Measurements from ENCODE around the gene RIMS1.
"Not testable (repeated sequence)": the region's sequence is repeated elsewhere in the genome, so short reads cannot be mapped to it uniquely, and the experiment has no call there.

Gene RIMS1

DNA sequence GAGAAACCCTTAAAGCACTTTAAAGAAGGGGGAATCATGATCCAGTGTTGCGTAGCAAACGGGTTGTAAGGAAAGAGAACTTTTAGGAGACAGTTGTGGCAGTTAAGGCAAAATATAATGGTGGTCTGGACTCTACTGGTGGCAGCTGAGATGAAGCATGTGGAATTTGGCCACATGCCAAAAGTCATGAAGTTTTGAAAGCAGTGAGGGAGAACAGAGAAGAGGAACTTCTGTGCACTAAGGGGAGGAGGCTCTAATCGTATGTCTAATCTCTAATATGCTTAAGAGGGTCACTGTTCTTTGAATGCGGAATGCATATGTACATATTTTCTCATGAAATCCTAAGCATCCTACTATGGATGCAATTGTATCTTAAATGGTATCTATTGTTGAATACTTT is 91.5 kb downstream of the RIMS1 start:
- DNase-seq (ENCODE audit: low read depth), result no peak

DNA sequence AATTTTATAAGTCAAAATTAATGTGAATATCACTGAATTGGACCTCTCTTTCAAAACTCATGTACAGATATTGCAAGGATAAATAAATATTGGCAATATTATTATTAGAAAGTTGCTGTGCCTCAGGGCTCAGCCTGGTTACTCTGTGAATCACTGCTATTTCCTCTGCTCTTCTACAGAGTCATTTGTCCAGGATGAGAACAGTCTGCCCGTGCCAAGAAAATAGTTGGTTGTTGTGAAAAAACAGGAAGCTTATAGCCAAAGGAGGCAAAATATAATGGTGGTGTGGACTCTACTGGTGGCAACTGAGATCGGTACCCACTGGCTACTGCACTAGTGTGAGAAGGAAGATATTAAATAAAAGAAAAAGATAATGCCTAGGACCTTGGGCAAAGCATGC is 93.6 kb downstream of the RIMS1 start:
- no peak for DNase-seq (ENCODE audit: low read depth)

DNA sequence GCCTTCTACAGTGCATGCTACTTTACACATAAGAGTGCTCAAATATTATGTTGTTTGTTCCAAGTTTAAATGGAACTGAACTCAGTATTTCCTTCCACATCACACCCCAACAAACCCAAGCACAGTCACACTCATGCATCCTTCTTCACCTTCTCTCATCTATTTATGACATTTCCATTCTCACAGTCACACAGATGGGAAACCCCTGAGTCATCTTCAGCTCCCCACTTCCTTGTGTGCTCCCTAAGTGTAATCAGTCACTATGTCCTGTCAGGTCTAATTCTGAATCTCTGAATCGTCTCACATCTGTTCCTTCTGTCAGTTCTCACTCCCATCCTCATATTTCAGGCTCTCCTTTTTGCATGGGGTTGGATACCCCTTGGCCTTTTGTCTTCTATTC is 96.0 kb downstream of the RIMS1 start:
- no peak for DNase-seq (ENCODE audit: low read depth)

DNA sequence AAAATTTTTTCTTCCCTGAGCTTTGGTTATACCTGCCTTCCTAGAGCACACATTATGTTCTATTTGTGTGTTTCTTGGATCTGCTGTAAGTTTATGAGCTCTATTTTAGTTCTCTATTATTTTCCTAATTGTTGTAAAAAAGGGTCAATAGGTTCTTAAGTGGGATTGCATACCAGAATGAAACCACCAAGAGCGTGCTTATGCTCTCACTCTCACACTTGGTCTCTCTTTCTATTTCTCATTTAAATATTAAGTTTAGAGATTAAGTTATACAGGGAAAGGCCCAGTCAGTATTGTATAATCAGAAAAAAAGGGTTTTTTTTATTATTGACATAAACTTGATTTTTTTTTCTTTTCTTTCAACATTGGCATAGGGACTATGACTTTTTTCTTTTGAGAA is 96.8 kb downstream of the RIMS1 start:
- DNase-seq (ENCODE audit: low read depth), result no peak

DNA sequence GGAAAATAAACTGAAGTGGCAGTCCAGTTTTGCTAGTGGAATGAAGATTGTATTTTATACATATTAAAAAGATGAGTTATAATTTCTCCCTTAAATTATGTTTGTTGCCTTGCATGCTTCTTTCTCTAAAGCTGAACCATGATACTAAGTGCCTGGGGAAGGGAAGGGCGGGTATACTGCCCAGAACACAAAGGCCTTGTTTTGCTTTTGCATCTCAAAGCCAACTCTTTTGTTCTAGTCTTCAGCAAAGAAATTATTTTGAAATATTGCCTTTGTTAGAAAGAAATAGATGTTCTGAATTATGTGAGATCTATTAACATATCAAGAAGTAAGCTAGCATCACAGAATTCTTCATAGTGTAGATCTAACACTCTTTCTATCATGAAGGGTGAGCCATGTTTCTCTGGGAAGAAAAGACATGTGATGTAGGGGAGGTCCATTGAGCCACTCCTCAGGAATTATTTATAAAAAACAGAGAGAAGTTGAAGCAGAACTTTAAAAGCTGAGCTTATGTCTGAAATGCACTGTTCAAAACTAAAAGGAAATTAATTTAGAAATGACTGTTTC is 108.4 kb downstream of the RIMS1 start:
- no peak for DNase-seq (ENCODE audit: low read depth)

DNA sequence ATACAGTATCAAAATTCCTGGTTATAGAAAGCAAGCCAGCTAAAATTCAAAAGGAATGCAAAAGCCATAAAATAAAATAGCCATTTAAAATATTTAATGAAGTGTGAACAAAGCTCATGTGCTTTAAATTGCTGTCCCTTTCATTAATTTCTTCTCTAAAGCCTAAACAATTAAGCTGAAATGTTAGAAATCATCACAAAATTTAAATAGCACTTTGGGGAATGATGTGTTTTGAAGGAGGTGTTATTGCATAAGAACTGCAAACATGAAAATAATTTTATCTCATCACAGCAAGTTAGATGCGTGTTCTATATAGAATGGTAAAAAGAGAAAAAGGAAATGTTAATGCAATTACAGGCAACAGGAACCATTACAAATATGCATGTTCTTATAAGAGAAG is 111.0 kb downstream of the RIMS1 start:
- DNase-seq (ENCODE audit: low read depth), result no peak

DNA sequence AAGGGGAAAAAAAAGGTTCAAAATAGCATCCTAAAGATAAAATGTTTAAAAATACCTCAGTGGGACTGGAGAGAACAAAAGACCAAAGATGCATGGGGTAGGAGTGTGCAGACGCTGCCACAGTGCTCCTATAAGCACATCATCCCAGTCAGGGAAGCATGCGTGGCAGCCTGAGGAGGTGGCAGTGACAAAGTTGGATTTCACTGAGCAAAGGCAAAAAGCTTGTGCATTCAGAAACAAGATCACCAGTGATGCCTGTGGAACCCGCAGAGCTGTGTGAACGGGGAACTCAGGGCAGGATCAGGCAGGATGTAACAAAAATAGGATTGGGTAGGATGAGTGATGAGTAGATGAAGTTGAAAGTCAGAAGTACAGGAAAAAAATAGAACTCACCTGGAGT is 116.1 kb downstream of the RIMS1 start:
- DNase-seq (ENCODE audit: low read depth), result no peak

DNA sequence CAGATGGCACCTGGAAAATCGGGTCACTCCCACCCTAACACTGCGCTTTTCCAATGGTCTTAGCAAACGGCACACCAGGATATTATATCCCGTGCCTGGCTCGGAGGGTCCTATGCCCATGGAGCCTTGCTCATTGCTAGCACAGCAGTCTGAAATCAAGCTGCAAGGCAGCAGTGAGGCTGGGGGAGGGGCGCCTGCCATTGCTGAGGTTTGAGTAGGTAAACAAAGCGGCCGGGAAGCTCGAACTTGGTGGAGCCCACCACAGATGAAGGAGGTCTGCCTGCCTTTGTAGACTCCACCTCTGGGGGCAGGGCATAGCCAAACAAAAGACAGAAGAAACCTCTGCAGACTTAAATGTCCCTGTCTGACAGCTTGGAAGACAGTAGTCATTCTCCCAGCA is 120.2 kb downstream of the RIMS1 start:
- not testable (repeated sequence) for DNase-seq (ENCODE audit: low read depth)

DNA sequence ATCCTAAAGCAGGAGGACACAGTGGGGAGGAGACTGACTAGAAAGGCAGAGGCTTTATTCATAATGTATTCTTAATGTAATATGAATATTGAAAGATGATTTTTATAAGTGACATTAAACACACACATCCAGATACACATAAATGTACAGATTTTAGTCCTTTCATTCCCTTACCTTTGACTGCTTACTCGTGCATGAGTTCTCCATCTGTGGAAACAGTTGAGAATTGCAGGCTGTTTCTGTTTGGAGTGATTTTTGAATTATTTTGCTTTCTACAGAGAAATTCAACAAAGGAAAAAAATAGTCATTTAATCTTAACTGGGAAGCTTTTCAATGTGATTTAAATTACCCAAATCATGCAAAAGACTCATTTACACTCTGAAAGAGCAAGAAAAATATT is 136.5 kb downstream of the RIMS1 start:
- no peak for DNase-seq (ENCODE audit: low read depth)

DNA sequence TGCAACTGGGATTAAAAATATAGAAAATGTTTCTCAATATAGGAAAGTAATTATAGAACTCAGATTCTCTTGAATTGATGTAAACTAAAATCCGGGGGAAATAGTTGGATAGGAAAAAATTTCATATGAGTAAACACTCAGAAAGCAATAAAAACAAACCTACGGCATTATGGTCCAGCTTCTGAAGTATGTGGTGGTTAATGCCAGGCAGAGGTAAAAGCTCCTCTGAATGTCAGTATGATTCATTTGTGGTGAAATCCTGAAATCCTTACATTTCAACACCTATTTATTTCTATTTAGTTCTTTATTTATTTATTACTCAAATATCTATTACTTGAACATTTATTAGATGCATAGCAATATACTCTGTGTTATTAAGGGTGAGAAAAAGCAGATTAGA is 145.1 kb downstream of the RIMS1 start:
- no peak for DNase-seq (ENCODE audit: low read depth)

DNA sequence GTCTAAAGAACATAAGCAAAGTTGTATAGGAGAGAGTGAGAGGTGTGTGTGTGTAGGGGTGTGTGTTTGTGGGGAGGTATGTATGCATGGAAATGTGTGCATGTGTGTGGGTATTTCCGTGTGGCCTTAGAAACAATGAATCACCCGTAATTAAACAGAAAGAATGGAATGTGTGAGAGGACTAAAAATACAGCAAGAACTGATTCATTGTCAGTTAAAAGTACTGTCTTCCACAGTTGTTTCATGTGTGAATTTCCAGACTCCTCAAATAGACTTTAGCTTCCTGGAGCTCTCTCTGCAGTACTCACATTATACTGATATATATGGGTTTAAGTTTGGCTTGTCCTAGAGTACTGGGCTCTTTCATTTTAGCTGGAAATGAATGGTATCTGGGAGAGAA is 145.7 kb downstream of the RIMS1 start:
- no peak for DNase-seq (ENCODE audit: low read depth)

DNA sequence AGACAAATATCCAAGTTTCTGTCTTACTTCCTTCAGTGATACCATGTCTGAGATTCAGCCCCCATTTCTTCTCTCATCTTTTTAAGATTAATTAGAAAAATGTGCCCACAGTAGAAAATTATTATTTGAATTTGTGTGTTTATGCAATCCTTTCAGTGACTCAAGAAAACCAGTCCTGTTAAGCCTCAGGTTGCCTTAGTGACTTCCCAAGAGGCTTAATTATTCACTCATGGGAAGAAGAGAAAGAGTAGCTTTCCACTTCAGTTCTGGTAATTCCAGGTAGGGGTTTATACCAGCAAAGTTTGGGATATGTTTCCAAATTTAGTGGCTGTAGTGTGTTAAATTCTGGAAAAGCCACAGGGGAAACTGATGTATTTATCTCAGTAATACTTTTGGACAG is 149.1 kb downstream of the RIMS1 start:
- DNase-seq (ENCODE audit: low read depth), result no peak

DNA sequence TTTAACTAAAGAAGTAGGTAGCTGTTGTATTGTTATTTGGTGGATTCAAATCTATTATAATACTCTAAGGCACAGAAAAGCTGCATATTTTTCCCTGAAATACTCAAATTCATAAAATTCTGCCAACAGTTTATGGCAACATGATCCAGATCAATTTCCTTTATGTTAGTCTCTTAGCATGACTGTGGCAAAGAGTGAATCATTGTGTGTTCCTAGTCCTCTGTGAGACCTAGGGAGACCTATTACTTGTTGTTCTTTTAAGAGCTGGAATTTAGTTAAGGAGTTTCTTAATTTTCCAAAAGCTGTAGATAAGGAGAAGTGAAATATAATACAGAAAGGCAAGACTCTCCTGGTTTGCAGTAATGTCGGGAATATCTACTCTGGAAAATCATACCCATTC is 149.6 kb downstream of the RIMS1 start:
- DNase-seq (ENCODE audit: low read depth), result no peak

DNA sequence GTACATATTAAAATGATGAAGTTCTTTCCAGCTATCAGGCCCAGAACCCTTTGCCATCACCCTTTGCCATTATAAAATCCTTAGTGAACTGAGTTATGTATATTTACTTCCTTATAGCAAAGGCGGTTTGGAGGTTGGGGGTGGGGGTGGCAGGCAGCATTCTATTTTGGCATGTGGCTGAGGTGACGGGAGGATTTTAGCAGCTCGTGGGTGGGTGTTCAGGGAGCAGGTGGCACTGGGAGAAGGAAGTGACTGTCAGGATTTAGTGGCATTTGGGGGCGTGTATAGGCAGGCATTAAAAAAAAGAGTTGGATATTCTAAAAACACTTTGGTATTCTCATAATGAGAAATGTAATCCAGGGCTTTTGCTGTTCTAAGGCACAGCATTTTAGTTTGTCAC is 150.7 kb downstream of the RIMS1 start:
- no peak for DNase-seq (ENCODE audit: low read depth)

DNA sequence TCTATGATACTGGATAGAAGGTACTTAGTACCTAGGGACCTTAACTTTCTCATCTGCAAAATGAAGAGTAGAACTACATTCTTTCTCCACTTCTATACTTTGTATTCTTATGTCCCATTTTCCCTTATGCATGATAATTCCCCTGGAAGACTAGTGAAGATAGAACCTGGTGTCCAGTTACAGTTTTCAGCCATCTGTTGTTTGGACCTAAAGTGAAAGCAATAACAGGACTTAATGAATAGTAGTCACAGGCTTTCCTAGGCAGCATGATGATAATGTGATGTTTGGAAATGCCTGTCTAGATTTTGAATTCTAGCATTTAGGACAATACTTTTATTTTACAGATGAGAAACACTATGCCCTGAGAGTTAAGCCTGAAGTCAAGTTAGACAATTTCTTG is 153.8 kb downstream of the RIMS1 start:
- DNase-seq (ENCODE audit: low read depth), result no peak

DNA sequence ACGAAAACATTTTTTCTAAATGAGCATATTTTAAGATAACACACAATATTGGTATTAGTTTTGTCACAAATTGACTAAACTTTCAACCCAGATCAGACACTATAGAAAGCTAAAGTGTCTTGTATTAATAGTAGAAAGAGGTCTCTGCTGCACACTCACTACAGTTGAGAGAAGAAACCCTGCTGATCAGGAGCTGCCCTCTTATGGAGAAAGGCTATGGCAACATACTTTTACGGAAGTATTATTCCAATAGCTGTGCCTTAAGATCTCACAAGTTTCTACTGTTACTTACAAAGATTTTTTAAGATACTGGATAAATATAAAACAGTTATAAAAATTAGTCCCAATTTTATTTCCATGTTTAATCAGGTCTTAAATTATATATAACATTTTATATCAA is 155.7 kb downstream of the RIMS1 start:
- no peak for DNase-seq (ENCODE audit: low read depth)

DNA sequence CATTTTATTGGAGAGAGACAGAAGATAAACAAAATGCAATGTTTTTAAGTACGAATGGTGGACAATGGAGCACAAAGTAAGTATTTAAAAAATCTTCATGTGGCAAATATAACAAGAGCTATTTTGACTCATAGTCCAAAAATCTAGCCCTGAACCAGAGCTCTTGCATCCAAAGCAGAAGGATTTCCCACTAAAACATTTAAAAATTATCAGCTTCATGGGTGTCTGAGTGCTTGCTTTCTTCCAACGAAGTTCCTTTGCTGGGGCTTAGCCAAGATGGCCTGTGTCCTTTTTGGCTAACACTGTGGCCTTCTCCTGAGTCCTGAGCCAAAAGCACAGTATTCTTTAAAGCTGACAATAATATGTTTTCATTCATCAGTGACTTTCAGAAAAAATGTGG is 161.7 kb downstream of the RIMS1 start:
- DNase-seq (ENCODE audit: low read depth), result no peak

DNA sequence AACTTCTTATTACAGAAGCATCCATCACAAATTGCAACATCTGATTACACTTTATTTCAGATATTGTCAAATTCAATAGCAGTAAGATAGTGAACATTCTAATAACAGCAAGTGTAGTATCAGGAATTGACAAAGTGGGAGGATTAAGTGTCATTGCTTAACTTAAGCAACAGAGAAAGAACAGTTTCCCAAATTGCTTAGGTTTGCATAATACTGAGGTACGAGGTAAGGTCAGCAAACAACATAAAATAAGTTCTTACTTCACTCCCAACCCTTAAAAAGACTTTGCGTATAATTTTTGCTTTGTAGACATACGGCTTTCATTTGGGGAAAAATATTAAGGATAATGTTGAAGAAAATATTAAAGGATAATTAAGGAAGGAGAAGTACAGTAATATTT is 163.0 kb downstream of the RIMS1 start:
- no peak for DNase-seq (ENCODE audit: low read depth)

DNA sequence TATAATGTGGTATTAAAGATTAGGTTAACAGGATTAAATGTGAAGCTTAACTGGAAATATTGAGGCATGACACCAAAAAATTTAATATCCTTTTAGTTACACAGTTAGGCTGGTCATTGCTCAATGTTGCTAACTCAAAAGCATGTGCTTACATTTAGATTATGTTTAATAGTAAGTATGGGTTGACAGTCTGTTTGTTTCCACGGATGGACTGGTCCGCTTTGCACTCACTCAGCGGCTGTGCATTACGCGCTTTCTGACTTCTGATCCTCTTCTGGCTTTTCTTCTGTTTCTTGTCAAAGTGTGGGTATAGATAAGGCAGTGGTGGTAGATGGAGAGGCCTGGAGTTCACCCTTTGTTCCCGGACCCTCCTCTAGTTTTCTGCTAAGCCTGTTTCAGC is 174.9 kb downstream of the RIMS1 start:
- no peak for DNase-seq (ENCODE audit: low read depth)

DNA sequence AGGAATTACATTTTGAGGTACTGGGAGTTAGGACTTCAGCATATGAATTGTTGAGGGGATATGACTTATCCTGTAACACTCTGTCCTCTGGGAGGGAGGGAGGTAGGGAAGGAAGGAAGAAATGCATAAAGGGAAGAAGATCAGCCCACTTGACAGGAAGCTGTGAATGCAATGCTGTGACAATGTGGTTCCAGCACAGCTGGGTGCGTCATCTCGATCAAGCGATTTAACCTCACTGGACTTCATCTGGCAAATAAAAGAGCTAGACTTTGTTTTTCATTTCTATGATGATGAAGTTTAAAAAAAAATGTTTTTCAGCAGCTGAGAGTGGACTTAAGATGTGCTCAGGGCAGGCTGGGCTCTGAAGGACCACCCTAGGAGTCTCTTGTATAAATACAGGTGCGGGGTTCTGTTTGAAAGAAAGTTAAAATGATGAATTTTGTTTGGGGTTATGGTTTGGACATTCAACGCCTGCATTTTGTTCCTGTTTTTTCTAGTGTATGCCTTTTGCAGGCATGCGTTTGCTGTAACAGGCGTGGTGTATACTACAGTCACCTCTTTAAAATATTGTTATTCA is 178.1 kb downstream of the RIMS1 start:
- DNase-seq (ENCODE audit: low read depth), result no peak

DNA sequence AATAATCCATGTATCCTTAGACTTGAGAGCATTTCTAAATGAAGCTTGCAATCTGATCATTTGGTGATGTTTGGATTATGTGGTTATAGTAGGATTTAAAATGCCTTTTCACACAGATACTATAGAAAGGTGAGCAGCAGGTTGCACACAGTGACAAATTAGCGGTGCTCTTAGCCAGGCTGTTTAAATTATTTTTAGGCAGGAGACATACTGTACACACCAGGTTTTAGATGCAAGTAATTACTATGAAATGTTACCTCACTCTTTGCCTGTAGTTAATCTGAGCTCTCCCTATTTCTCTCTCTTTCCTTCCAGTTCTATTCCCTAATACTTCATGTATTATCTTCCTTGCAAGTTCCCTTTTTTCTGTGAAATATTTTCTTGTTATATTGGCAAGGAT is 191.7 kb downstream of the RIMS1 start:
- DNase-seq (ENCODE audit: low read depth), result no peak

DNA sequence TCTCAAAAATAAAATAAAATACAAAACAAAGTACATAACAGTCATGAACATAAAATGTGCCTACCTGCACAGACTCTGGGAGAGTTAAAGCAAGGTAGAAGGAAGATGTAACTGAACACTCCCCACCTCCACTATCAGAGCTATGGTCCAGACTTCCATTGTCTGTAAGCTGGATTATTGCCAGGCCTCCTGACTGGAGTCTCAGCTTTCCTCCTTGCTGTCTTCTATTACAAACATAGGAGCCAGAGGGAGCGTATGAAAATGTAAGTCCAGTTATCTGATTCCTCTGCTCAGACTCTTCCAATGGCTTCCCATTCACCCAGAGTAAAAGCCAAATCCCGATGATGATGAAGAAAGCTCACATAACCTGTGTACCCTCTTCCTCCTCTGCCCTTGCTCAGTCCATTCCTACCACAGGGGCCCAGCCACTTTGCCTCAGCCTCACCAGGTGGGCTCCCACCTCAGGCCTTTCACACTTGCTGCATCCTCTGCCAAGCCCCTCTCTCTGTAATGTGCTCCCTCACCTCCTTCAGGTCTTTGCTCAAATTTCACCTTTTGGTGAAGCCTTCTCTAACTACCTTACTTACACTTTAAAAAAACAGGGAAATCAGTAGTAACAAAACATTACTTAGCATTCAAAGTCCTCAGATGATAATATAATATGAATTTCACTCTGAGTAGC is 194.1 kb downstream of the RIMS1 start:
- DNase-seq (ENCODE audit: low read depth), result no peak

DNA sequence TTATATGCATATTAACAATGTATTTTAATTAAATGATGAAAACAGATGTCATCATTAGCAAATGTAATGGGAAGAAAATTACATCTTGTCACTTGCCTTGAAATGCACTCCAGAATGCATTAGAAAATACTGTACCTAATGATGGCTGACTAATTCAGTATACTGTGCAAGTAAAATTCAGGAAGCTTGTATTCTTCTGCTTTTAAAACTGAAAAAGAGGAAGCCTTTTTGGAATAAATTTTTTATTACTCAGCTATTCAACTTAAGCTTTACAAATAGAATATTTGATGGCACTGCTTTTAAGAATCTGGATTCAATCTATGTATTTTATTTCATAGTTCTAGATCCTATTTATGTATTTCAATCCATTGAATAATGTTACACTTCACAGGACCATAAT is 195.5 kb downstream of the RIMS1 start:
- DNase-seq (ENCODE audit: low read depth), result no peak

DNA sequence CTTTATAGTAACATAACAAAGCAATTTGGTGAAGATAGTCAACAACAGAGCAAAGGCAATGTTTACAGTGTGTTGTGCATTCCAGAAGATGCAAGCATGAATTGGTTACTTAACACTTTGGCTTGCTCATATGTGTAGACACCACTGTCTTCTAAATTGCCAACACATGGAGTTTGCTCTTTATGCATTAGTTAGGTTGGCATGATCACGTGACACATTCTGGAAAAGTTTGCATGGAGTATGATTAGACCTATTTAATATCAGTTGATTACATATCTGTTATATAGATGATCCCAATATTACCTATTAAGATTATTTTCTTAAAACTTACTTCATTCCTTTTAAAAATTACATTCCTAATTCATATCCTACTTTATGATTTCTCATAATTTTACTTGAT is 197.6 kb downstream of the RIMS1 start:
- no peak for DNase-seq (ENCODE audit: low read depth)
